ENCODE measurements around the gene RBMS1. TPM values are rescaled to one million over a fixed set of nuclear protein-coding genes. Genes with fewer than 3 reads are reported as not detected.

RBMS1 gene, protein sequence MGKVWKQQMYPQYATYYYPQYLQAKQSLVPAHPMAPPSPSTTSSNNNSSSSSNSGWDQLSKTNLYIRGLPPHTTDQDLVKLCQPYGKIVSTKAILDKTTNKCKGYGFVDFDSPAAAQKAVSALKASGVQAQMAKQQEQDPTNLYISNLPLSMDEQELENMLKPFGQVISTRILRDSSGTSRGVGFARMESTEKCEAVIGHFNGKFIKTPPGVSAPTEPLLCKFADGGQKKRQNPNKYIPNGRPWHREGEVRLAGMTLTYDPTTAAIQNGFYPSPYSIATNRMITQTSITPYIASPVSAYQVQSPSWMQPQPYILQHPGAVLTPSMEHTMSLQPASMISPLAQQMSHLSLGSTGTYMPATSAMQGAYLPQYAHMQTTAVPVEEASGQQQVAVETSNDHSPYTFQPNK
- 100 to 1,000 TPM; 101 to 103 TPM for total RNA-seq
- 100 to 1,000 TPM; 121 to 131 TPM for polyA plus RNA-seq

DNA sequence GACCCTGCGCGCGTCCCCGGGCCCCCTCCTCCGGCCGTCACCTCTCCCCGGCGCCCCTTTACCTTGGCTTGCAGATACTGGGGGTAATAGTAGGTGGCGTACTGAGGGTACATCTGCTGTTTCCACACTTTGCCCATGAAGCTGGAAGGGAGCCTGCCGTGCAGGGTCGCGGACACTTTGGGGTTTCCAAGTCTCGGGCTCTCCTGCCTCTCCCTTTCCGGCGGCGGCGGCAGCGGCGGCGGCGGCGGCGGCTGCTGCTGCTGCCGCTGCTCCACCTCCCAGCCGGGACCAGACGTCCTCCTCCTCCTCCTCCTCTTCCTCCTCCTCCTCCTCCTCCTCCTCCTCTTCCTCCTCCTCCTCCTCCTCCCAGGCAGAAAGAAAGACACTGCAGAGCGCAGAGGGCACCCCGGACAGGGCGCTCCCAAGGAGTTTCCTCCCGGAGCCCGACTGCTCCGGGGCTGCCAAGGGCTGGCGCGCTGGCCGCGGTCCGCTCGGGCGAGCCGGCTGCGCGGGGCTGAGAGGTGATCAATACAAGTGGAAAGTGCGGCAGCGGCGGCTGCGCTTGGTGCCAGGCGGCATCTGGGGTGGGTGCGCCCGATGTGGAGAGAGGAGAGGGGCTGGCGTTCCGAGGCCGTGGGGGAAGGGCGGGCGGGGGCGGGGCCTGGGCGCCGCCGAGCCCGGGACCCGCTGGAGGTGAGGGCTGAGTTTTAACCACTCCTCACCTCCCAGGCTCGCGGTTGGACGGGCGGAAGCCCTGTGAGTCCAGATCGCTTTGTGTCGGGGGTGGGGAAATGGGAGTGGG is at the start of gene RBMS1:
RBMS1 (minus strand) TSS at position 581 of the 802 bp plus-strand sequence; CDS start at position 137, 444 bp downstream.
- CTCF ChIA-PET (ENCODE audit: partially characterized antibody), result interaction anchor here (1.6 kb wide), 2 partner anchors 64 kb away, joined by 5 read pairs; no protein-coding TSS in a partner anchor

DNA sequence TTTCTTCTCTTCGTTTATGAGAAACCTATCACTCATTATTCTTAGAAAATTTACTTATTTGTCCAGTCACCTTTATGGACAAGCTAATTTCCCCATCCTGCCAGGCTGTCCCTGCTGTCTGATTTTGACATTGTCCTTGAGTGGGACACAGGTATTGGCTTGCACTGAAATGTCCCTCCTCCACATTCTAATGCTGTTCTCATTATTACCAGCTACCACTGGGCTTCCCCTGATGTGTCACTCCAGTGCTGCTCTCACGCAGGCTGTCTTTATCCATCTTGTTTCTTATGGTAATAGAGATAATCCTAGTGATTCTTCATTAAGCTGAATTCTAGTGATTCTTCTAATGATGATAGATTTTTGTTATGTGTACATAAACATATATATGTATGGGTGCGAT is 48.1 kb upstream of the RBMS1 start:
- ChIA-PET POLR2A (ENCODE audit: partially characterized antibody) (no interaction called here), CTCF (ENCODE audit: partially characterized antibody) (no interaction called here)
- intact Hi-C loops (cut with micrococcal nuclease), result no loop called here
- Mint-ChIP-seq H3K27ac (peak overlapping the region in 1 of 7 donors; percentile 24), H3K4me3 (no peak overlapping the region), H3K9me3 (peaks cover 0 to 2% (median 0%) of the 10 kb centered on the region in 8 donors), H3K36me3 (no peaks in the 10 kb centered on the region), H3K4me1 (peaks cover 0 to 3% (median under 1%) of the 10 kb centered on the region in 4 donors), H3K27me3 (no peaks in the 10 kb centered on the region)
- Histone ChIP-seq H3K27me3 (ENCODE audit: insufficient read depth, low read length) (no peaks in the 10 kb centered on the region), H3K9me3 (ENCODE audit: control insufficient read depth in 1 of 2, low read length in 2 of 2) (no peaks in the 10 kb centered on the region), H3K4me1 (ENCODE audit: insufficient read depth, low read length) (no peaks in the 10 kb centered on the region), H3K27ac (ENCODE audit: low read depth, low read length) (no peak overlapping the region), H3K4me3 (ENCODE audit: low read length in 2 of 2) (no peak overlapping the region), H3K36me3 (ENCODE audit: insufficient read depth, low read length) (no peaks in the 10 kb centered on the region)
- DNase-seq, result no peak

More for the DNA sequence above, at the start of gene RBMS1:
- Mint-ChIP-seq H3K9me3 (no peaks in the 10 kb centered on the region), H3K27me3 (no peaks in the 10 kb centered on the region), H3K4me1 (peaks cover 21 to 46% (median 32%) of the 10 kb centered on the region in 4 donors), H3K4me3 (peak within 1 kb of the TSS; percentile 91 to 98 (median 95)), H3K36me3 (peaks cover 0 to 7% of the 10 kb centered on the region in 2 donors), H3K27ac (peak within 1 kb of the TSS; percentile 85 to 97 (median 90))
- POLR2A ChIA-PET (ENCODE audit: partially characterized antibody), result interaction anchor here (0.9 to 1.9 kb wide), 7 partner anchors 11 to 95 kb away, joined by 3 to 9 read pairs (median 5); no protein-coding TSS in a partner anchor
- peak within 1 kb of the TSS; percentile 81 for H3K27ac ChIP-seq (ENCODE audit: low read depth, low read length)
- peak; percentile 47 to 69 (median 51) for DNase-seq
- no peaks in the 10 kb centered on the region for H3K27me3 ChIP-seq (ENCODE audit: insufficient read depth, low read length)
- H3K4me1 ChIP-seq (ENCODE audit: insufficient read depth, low read length), result peaks cover 43% of the 10 kb centered on the region
- H3K4me3 ChIP-seq (ENCODE audit: low read length in 2 of 2), result peak within 1 kb of the TSS; percentile 49 to 64
- H3K9me3 ChIP-seq (ENCODE audit: control insufficient read depth in 1 of 2, low read length in 2 of 2), result no peaks in the 10 kb centered on the region
- no peaks in the 10 kb centered on the region for H3K36me3 ChIP-seq (ENCODE audit: insufficient read depth, low read length)
- intact Hi-C loops (cut with micrococcal nuclease), result loop anchor here (1.0 to 10.0 kb wide), 3 partner anchors 65 to 671 kb away; partner anchors contain the start of gene TANK

DNA sequence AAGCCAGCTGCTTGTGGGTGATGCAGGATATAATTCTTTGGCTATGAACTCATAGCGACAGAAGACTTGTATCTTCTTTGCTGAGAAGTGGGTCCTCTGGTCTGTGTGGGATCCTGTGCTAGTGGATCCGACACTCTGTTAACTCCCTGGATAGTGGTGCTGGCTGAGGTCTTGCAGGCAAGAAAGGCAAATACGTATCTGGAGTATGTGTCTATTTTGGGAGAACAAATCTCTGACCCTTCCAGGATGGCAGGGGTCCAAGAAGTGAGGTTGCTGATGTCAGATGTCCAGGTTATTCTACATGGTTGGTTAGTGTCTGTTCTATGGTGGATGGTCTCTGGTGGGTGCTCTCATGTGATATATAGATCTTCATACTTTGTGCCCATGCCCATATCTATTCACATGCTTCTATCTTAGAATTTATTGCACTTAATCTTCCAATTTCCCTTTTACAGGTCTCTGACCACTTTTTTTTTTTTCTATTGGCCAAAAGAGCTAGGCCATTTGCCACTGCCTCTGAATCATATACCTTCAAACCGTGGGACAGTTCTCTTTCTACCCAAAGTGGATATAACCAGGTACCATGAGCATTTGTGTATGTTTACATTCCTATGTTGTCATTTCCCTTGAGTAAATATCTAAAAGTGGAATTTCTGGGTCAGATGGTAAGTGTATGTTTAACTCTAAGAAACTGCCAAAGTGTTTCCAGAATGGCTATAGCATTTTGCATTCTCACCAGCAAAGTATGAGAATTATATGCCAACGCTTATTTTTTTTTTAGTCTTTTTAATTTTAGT is 45.1 kb upstream of the RBMS1 start:
- no peak overlapping the region for H3K4me3 ChIP-seq (ENCODE audit: low read length in 2 of 2)
- Mint-ChIP-seq H3K4me1 (peaks cover 0 to 5% (median under 1%) of the 10 kb centered on the region in 4 donors), H3K9me3 (peaks cover 0 to 2% (median 0%) of the 10 kb centered on the region in 8 donors), H3K36me3 (no peaks in the 10 kb centered on the region), H3K27ac (peak overlapping the region in 1 of 7 donors; percentile 27), H3K27me3 (no peaks in the 10 kb centered on the region), H3K4me3 (no peak overlapping the region)
- H3K27me3 ChIP-seq (ENCODE audit: insufficient read depth, low read length), result no peaks in the 10 kb centered on the region
- CTCF ChIA-PET (ENCODE audit: partially characterized antibody), result no interaction called here
- H3K4me1 ChIP-seq (ENCODE audit: insufficient read depth, low read length), result no peaks in the 10 kb centered on the region
- DNase-seq, result no peak
- POLR2A ChIA-PET (ENCODE audit: partially characterized antibody), result no interaction called here
- no peaks in the 10 kb centered on the region for H3K9me3 ChIP-seq (ENCODE audit: control insufficient read depth in 1 of 2, low read length in 2 of 2)
- intact Hi-C loops (cut with micrococcal nuclease), result no loop called here
- no peaks in the 10 kb centered on the region for H3K36me3 ChIP-seq (ENCODE audit: insufficient read depth, low read length)
- no peak overlapping the region for H3K27ac ChIP-seq (ENCODE audit: low read depth, low read length)

DNA sequence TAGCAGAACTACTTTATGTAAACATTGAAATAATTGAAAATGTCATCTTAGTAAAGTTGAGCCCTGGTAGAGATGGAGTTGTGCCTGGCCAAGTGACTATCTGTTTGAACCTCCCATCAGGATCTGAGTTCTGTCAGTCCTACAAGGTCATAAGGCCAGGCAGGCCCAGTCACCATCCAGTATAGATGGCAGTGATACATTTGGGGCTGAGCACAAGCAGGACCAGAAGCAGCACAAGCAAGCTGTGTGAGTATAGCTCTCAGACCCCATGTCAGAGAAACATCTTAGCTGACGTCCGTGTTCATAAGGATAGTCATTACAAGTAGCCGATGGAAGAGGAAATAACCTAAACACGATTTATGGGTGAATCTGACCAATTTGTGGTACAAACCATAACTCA is 44.5 kb upstream of the RBMS1 start:
- Mint-ChIP-seq H3K27me3 (no peaks in the 10 kb centered on the region), H3K27ac (no peak overlapping the region), H3K36me3 (no peaks in the 10 kb centered on the region), H3K4me1 (peaks cover 0 to 5% (median under 1%) of the 10 kb centered on the region in 4 donors), H3K9me3 (peaks cover 0 to 2% (median 0%) of the 10 kb centered on the region in 8 donors), H3K4me3 (no peak overlapping the region)
- no peak for DNase-seq
- Histone ChIP-seq H3K27me3 (ENCODE audit: insufficient read depth, low read length) (no peaks in the 10 kb centered on the region), H3K9me3 (ENCODE audit: control insufficient read depth in 1 of 2, low read length in 2 of 2) (no peaks in the 10 kb centered on the region), H3K36me3 (ENCODE audit: insufficient read depth, low read length) (no peaks in the 10 kb centered on the region), H3K4me1 (ENCODE audit: insufficient read depth, low read length) (no peaks in the 10 kb centered on the region), H3K4me3 (ENCODE audit: low read length in 2 of 2) (no peak overlapping the region), H3K27ac (ENCODE audit: low read depth, low read length) (no peak overlapping the region)
- intact Hi-C loops (cut with micrococcal nuclease), result no loop called here
- ChIA-PET CTCF (ENCODE audit: partially characterized antibody) (no interaction called here), POLR2A (ENCODE audit: partially characterized antibody) (no interaction called here)

DNA sequence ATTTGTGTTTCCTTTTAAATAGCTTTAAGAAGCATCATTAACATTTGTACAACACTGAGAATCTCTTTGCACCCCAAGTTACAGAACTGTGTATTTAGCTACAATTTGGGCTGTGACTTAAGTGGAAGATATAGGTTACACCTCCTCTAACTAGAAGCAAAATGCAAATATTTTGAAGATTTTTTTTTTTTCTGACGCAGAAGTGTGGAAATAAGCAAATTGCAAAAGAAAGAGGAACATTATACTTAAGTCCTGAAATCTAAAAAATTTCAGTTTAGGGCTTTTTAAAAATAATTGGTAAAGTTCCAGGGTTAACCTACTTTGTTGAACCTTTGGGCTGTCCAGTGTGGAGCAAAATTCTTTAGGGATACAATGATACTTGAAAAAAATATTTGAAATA is 41.4 kb upstream of the RBMS1 start:
- Mint-ChIP-seq H3K4me1 (peaks cover 0 to 5% (median under 1%) of the 10 kb centered on the region in 4 donors), H3K9me3 (no peaks in the 10 kb centered on the region), H3K27me3 (no peaks in the 10 kb centered on the region), H3K4me3 (no peak overlapping the region), H3K27ac (no peak overlapping the region), H3K36me3 (no peaks in the 10 kb centered on the region)
- intact Hi-C loops (cut with micrococcal nuclease), result no loop called here
- H3K4me3 ChIP-seq (ENCODE audit: low read length in 2 of 2), result no peak overlapping the region
- POLR2A ChIA-PET (ENCODE audit: partially characterized antibody), result no interaction called here
- no peaks in the 10 kb centered on the region for H3K36me3 ChIP-seq (ENCODE audit: insufficient read depth, low read length)
- CTCF ChIA-PET (ENCODE audit: partially characterized antibody), result interaction anchor here (1.5 kb wide), 1 partner anchor 11 kb away, joined by 4 read pairs; no protein-coding TSS in a partner anchor
- no peaks in the 10 kb centered on the region for H3K9me3 ChIP-seq (ENCODE audit: control insufficient read depth in 1 of 2, low read length in 2 of 2)
- DNase-seq, result no peak
- H3K27me3 ChIP-seq (ENCODE audit: insufficient read depth, low read length), result no peaks in the 10 kb centered on the region
- no peaks in the 10 kb centered on the region for H3K4me1 ChIP-seq (ENCODE audit: insufficient read depth, low read length)
- H3K27ac ChIP-seq (ENCODE audit: low read depth, low read length), result no peak overlapping the region

DNA sequence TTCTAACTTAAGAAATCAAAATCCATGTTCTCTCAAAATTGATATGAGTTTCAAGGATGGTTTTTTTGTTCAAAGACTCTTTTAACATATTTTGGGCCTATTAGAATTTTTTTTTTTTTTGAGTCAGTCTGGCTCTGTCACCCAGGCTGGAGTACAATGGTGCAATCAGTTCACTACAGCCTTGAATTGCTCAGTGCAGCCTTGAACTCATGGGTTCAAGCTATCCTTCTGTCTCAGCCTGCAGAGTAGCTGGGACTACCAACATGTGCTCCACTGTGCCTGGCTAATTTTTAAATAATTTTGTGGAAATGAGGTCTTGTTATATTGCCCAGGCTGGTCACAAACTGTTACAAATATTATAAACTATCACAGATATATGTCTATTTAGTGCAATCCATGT is 40.6 kb upstream of the RBMS1 start:
- intact Hi-C loops (cut with micrococcal nuclease), result no loop called here
- Mint-ChIP-seq H3K4me1 (peaks cover 0 to 5% (median under 1%) of the 10 kb centered on the region in 4 donors), H3K27me3 (no peaks in the 10 kb centered on the region), H3K36me3 (no peaks in the 10 kb centered on the region), H3K27ac (no peak overlapping the region), H3K4me3 (no peak overlapping the region), H3K9me3 (no peaks in the 10 kb centered on the region)
- POLR2A ChIA-PET (ENCODE audit: partially characterized antibody), result no interaction called here
- no peaks in the 10 kb centered on the region for H3K4me1 ChIP-seq (ENCODE audit: insufficient read depth, low read length)
- no peaks in the 10 kb centered on the region for H3K36me3 ChIP-seq (ENCODE audit: insufficient read depth, low read length)
- H3K27ac ChIP-seq (ENCODE audit: low read depth, low read length), result no peak overlapping the region
- H3K27me3 ChIP-seq (ENCODE audit: insufficient read depth, low read length), result no peaks in the 10 kb centered on the region
- DNase-seq, result no peak
- no peak overlapping the region for H3K4me3 ChIP-seq (ENCODE audit: low read length in 2 of 2)
- CTCF ChIA-PET (ENCODE audit: partially characterized antibody), result interaction anchor here (1.5 kb wide), 1 partner anchor 12 kb away, joined by 4 read pairs; no protein-coding TSS in a partner anchor
- H3K9me3 ChIP-seq (ENCODE audit: control insufficient read depth in 1 of 2, low read length in 2 of 2), result no peaks in the 10 kb centered on the region
